Measurements from ENCODE around the gene RAB2B.

GRCh38 chr14:21523203-21523602, 46.4 kb upstream of the RAB2B start:
- no peak for TF ChIP-seq CTCF (IDR thresholded peaks at IDR 0.05)
- no peak for TF ChIP-seq EZH2 (IDR thresholded peaks at IDR 0.05)

Measured in neural progenitor cell (in vitro differentiated cells).